Progenitor cell of endocrine pancreas (in vitro differentiated cells): Measurements from ENCODE around the gene MBD3L4. TPM values are rescaled to one million over a fixed set of nuclear protein-coding genes. Genes with fewer than 3 reads are reported as not detected.
A peak's percentile ranks its signal among the peaks of the same experiment; 100 is the strongest.

Experiments
- DNase-seq: peaks from one replicate; pipeline ENCODE4 v3.0.0; 2021; ENCODE audit warnings: low spot score; ENCODE audit not compliant: unreplicated experiment
- H3K27ac Mint-ChIP-seq: 2 replicates; pipeline ENCODE4 v1.8.0; 2021; ENCODE audit warnings: mild to moderate bottlenecking, moderate library complexity, mixed read lengths
- H3K27me3 Mint-ChIP-seq: 2 replicates; pipeline ENCODE4 v1.8.0; 2021; ENCODE audit warnings: mixed read lengths
- H3K36me3 Mint-ChIP-seq: 2 replicates; pipeline ENCODE4 v1.8.0; 2022; ENCODE audit warnings: mixed read lengths; ENCODE audit not compliant: insufficient read depth
- H3K4me1 Mint-ChIP-seq: 2 replicates; pipeline ENCODE4 v1.8.0; 2021; ENCODE audit warnings: low read depth, mixed read lengths
- H3K4me3 Mint-ChIP-seq: 2 replicates; pipeline ENCODE4 v1.8.0; 2021; ENCODE audit warnings: low read depth, mild to moderate bottlenecking, moderate library complexity, mixed read lengths
- H3K9me3 Mint-ChIP-seq: 2 replicates; pipeline ENCODE4 v1.8.0; 2021; ENCODE audit warnings: low read depth, mixed read lengths
- CTCF ChIP-seq: fragments of 200-600 bp; sonication (generic); IDR thresholded peaks from one replicate; pipeline ENCODE4 v1.5.0; 2021; ENCODE audit warnings: antibody characterized with exemption, mild to moderate bottlenecking; ENCODE audit not compliant: unreplicated experiment
- total RNA-seq: library from RNA; stranded (reverse); gene quantifications from 2 replicates; pipeline ENCODE4 v1.2.1, GENCODE V29; 2021

MBD3L4 gene
- total RNA-seq, 1 donor from 2014 or later: not detected

- no peak overlapping the region for H3K27ac Mint-ChIP-seq
- H3K4me3 Mint-ChIP-seq: no peak overlapping the region
- H3K36me3 Mint-ChIP-seq: peaks cover 2% of the 10 kb centered on the region
- TF ChIP-seq CTCF: no peak
- peaks cover 20% of the 10 kb centered on the region for H3K9me3 Mint-ChIP-seq
- H3K27me3 Mint-ChIP-seq: no peaks in the 10 kb centered on the region
- H3K4me1 Mint-ChIP-seq: no peaks in the 10 kb centered on the region
- no peak for DNase-seq
Measured at GRCh38 chr19:7010722-7011593, 29.0 kb downstream of the MBD3L4 start.

GRCh38 chr19:7007859-7008258 lies 32.1 kb downstream of the MBD3L4 start:
- TF ChIP-seq CTCF: no peak

GRCh38 chr19:7006135-7006704 lies 33.8 kb downstream of the MBD3L4 start:
- Mint-ChIP-seq H3K36me3 (peaks cover 3% of the 10 kb centered on the region), H3K27me3 (no peaks in the 10 kb centered on the region), H3K4me1 (no peaks in the 10 kb centered on the region), H3K27ac (no peak overlapping the region), H3K9me3 (peaks cover 23% of the 10 kb centered on the region), H3K4me3 (no peak overlapping the region)
- DNase-seq: no peak
- TF ChIP-seq CTCF: no peak

More at GRCh38 chr19:7007859-7008258, 32.1 kb downstream of the MBD3L4 start:
- Mint-ChIP-seq H3K27ac (no peak overlapping the region), H3K27me3 (no peaks in the 10 kb centered on the region), H3K4me1 (no peaks in the 10 kb centered on the region), H3K9me3 (peaks cover 21% of the 10 kb centered on the region), H3K4me3 (no peak overlapping the region), H3K36me3 (peaks cover 2% of the 10 kb centered on the region)
- DNase-seq: no peak

GRCh38 chr19:7004313-7004931 lies 35.6 kb downstream of the MBD3L4 start:
- TF ChIP-seq CTCF: peak; percentile 63
- H3K4me1 Mint-ChIP-seq: no peaks in the 10 kb centered on the region
- H3K4me3 Mint-ChIP-seq: no peak overlapping the region
- no peaks in the 10 kb centered on the region for H3K27me3 Mint-ChIP-seq
- H3K36me3 Mint-ChIP-seq: peaks cover 1% of the 10 kb centered on the region
- no peak for DNase-seq
- peaks cover 29% of the 10 kb centered on the region for H3K9me3 Mint-ChIP-seq
- no peak overlapping the region for H3K27ac Mint-ChIP-seq

- Mint-ChIP-seq H3K4me1 (no peaks in the 10 kb centered on the region), H3K27me3 (no peaks in the 10 kb centered on the region), H3K27ac (no peak overlapping the region), H3K36me3 (peaks cover 1% of the 10 kb centered on the region), H3K9me3 (peaks cover 38% of the 10 kb centered on the region), H3K4me3 (no peak overlapping the region)
- TF ChIP-seq CTCF: no peak
- DNase-seq: no peak
Measured at GRCh38 chr19:7000816-7001215, 39.2 kb downstream of the MBD3L4 start.
